RPMI7951 (cell line): ENCODE results near the gene ADRM1. TPM values are rescaled to one million over a fixed set of nuclear protein-coding genes. Genes with fewer than 3 reads are reported as not detected.

Experiments used
- DNase-seq: peaks from one replicate; pipeline ENCODE4 v3.0.0-alpha.2; 2012; ENCODE audit warnings: low read depth
- total RNA-seq: library from RNA; depleted of rRNA; stranded (reverse); fragments of >200 nt; shearing (Covaris generic); gene quantifications from 2 replicates; pipeline ENCODE4 v1.2.3, GENCODE V29; 2014

ADRM1 gene
- total RNA-seq, 1 experiment from 2014 or later, result 229 TPM

DNA sequence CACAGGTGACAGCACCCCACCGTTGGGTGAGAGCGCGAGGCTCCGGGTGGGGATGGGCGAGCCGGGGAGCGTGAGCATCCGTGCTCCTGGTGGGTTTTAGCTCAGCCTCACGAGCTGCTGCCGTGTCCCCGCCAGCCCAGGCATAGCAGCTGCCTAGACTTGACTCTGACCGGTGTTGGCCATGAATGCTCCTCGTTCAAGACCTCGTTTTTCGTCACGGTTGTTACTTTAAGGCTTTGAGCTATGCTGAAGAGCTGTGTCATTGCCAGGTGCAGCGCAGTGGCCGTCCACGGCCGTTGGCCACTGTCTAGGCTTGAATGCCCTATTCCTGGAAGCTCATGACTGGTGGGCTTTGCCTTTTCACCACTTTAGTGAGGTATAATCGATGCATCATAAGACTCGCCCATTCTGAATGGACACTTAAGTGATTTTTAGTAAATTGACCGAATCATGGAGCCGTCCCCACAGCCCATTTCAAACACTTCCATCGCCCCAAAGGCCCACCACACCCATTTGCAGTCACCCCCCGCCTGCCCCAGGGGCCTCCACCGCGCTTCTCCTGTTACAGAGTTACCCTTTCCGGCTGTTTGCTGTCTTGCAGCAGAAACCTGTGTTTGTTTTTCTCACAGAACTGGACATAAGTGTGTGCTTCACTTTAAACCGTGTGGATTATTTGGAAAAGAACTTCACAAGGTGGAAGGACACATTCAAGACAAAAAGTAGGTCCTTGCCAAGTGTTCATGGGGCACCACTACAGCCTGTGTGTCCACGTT, 21.4 kb upstream of the ADRM1 start:
- no peak for DNase-seq

DNA sequence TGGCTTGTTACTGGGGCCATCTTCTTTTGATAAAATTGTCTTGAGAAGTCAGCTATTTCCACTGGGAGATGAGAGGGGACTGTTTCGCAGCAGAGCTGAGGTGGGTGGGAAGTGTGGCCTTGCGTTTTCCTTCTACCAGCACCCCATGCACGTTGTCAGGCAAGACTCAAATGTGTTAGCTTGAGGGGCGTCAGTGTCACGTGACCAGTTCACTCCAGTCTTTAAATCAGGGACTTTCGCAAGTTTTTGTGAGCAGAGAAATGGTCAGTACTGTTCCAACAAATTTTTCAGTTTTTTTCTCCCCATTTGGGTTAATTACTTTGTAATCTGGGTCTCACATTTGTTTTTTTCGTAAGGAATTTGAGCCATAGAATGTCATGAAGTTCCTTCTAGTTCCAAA, 20.7 kb upstream of the ADRM1 start:
- DNase-seq, result no peak

GRCh38 chr20:62282877-62283503, 19.8 kb upstream of the ADRM1 start:
- no peak for DNase-seq

DNA sequence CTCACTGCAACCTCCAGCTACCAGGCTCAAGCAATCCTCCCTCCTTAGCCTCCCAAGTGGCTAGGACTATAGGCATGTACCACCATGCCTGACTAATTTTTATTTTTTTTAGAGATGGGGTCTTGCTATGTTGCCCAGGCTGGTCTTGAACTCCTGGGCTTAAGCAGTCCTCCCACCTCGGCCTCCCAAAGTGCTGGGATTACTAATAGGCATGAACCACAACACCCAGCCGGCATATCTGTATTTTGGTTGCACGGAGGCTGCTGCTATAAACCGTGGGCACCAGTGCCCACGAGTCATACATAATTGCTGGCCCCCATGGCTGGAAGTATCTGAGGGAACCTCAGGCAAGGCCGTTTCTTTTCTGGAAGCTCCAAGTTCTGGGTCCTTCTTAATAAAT, 18.3 kb upstream of the ADRM1 start:
- no peak for DNase-seq

DNA sequence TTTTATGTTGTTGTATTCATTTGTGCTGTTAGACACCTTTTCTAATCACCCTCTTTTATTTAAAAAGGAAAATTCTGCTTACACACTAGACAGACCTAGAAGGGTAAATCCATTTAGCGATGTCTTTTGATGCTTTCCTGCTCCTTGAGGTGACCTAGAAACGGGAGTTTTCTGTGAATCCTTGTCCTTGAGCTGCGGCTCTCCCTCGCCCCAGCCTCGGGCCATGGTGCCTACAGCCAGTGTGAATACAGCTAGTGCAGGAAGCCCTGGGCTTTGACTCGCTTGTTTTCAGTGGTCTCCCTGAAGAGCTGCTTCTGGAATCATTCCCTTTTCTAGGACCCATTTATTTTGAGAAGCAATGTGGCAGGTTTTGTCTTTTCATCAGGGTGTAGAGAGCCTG, 17.6 kb upstream of the ADRM1 start:
- DNase-seq, result no peak

GRCh38 chr20:62285722-62286121, 17.1 kb upstream of the ADRM1 start:
- DNase-seq, result no peak

DNA sequence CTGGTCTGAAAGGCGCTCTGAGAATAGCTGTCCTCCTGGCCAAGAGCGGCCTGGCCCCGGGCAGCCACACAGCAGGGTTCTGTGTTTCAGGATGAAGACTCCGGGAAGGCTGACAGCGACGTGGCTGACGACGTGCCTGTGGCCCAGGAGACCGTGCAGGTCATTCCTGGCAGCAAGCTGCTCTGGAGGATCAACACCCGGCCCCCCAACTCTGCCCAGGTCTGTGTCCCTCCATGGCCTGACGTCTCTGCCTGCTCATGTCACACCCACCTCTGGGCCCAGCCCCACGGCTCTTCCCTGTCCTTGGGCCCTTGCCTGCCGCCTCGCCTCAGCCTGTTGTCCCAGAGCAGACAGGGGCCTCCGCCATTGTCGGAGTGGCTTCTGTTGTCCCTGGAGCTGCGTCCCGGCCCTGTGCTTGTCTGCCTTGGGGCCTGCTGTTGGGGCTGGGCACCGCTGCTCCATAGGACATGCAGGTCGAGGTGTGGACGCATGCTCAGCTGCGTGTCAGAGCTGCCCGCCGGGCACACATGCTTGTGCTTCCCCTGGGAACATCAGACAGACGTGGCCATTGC, 16.2 kb upstream of the ADRM1 start:
- no peak for DNase-seq

- no peak for DNase-seq
Observed at GRCh38 chr20:62287129-62287528, 15.7 kb upstream of the ADRM1 start.

DNA sequence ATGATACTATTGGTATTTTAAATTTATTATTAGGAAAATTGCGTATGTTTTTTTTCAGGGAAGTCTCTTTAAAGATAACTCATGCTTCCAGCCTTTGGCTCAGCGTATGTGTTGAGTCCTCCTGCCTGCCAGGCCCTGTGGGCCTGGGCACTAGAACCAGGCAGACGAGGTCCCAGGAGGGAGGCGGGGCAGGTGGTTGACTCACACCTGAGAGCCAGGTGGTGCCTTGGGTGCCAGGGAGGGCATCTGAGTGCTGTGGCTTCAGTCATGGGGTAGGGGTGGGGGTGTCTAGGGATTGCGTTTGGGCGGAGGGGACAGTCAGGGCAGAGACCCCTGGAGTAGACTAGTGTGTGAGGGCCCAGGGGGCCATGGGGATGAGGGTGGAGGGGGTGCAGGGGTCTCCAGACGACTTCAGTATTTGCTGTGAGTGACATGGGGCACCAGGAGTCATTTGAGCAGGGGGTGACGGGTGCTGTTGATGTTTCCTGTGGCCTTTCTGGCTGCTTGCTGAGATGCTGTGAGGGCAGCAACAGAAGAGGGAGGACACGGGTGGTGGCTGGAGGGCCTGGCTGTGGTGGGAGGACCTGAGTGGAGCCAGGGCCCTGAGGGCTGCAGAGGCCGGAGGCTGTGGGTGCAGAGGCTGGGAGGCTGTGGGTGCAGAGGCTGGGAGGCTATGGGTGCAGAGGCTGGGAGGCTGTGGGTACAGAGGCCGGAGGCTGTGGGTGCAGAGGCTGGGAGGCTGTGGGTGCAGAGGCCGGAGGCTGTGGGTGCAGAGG, 14.8 kb upstream of the ADRM1 start:
- no peak for DNase-seq

- DNase-seq, result no peak
Observed at GRCh38 chr20:62288535-62289105, 14.2 kb upstream of the ADRM1 start.

- DNase-seq, result no peak
Observed at GRCh38 chr20:62289131-62289530, 13.7 kb upstream of the ADRM1 start.

- no peak for DNase-seq
Observed at GRCh38 chr20:62289898-62290297, 12.9 kb upstream of the ADRM1 start.

- no peak for DNase-seq
Observed at GRCh38 chr20:62291251-62292066, 11.3 kb upstream of the ADRM1 start.

- DNase-seq, result no peak
Observed at GRCh38 chr20:62292108-62292507, 10.7 kb upstream of the ADRM1 start.

DNA sequence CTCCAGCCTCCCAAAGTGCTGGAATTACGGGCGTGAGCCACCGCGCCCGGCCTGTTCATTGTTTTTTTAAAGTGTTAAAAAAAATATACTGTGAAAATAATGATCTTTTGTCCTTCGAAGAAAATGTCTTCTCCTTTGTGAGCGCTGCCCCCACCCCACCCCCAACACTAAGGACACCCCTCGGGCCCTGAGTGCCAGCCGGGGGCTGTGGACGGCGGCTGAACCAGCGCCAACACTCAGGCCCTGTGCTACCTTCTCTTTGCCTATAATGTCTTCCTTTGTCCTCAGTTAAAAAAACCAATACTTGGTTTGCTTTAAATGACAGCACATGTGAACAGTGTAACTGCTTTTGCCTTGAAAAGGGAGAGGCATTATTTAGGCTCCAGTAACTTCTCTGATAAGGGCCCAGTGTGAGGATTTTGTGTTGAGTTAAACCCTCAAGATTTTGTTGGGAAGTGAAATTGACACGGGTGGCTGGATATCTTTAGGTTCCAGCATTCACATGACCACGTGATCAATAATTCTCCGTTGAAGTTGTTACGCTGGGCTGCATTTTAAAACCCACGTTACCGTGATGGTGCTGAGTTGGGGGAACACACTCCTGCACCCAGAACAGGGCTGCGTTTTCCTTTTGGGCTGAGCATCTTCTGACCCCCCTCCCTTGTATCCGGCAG, 9.5 kb upstream of the ADRM1 start:
- DNase-seq, result no peak

DNA sequence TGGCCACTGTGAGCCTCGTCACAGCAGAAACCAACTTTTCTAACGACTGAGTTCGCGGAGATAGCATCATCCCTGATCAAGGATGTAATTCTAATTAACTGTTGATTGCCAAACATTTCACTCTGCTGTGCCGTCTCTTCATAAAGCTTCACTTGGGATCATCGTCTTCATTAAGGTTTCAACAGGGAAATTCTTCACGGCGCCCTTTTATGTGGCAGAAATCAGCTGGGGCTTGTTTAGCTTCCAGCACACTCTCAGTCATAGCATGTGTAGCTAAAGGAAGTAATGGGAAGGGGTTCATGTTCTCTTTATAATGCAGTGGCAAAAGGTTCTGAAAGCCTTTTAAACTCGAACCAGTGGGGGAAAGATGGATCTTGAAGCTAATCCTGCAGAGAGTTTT, 8.9 kb upstream of the ADRM1 start:
- DNase-seq, result no peak

DNA sequence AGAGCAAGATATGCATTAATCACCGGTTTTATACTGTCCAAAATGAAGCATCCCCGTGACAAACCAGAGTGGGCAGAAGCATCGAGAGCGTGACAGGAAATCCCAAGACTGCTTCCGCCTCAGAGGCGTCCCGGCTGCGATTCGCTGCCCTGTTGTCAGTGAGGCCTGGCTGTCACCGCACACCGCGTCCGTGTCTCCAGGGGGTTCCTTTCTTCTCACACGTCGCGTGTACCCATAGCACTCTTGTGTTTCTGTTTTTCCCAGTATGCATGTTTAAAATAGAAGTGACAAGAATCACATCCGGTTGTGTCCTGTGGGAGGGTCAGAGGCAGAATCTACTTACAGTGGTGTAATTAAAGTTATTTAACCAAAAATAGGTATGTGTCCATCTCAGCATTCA, 8.3 kb upstream of the ADRM1 start:
- DNase-seq, result no peak

DNA sequence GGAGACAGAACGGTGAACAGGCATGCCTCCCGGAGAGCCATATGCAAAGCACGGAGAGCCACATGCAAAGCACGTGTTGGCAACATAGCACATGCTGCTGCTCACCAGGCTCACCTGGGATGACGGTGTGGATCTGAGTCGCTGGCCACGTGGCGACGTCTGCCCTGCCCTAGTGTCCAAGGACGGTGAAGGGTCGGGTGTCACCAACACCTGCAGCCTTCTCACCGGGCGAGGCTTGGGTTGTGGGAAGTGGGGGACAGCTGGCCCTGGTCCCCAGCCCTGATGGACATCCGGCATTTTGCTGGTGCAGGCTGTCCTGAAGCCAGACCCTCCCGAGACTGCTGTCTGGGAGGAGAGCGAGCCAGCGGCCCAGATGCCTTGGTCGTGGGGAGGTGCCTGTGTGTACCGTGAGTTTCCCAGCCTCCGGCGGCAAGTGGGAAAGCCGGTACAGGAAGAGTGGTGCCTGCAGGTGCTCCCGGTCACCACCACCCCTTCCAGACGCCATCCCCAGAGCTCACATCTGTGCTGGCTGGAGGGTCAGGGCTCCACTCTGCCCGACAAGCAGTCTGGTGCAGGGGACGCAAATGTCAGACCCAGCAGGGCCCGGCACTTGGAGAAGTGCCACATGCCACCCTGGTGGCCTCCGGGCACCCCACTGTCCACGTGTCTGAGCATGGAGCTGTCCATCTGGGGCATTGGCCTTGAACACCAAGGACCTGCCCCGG, 5.9 kb upstream of the ADRM1 start:
- no peak for DNase-seq

DNA sequence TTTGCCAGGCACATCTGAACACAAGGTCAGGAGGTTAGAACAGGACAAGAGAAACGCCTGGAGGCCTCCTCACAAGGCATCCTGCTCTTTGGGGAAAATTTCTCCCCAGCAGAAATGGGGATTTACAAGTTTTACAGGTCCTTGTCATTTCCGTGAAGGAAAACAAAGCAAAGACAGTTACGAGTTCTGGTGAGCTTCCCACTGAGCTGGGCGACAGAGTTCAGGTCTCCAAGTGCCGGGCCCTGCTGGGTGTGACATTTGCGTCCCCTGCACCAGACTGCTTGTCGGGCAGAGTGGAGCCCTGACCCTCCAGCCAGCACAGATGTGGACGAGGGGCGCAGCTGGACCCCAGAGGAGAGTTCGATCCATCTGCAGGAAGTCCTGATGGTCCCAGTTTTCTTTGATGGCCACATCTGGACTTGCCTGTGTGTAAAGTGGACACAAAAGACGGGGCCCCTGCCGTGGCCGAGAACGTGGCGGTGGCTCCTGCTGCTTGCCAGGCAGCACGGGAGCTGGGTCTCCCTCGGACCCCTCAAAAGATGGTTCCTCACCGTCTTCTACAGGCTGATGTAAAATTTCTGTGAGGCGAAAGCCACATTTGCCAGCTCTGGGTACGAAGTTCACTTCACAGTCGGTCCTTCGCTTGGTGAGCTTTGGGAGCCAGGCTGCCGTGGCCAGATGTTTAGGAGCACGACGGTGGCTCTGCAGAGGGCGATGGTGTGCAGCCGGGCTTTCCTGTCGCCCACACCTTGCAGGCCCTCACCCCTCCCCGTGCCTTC, 5.2 kb upstream of the ADRM1 start:
- DNase-seq, result no peak
